Measurements from ENCODE around the gene CLPTM1.

The CLPTM1 gene

GRCh38 chr19:45027371-45027770 lies 72.2 kb downstream of the CLPTM1 start:
- H3K27ac ChIP-seq (ENCODE audit: low read length), result no peak overlapping the region
- no peaks in the 10 kb centered on the region for H4K20me1 ChIP-seq (ENCODE audit: insufficient read depth, low read length)
- no peaks in the 10 kb centered on the region for H3K27me3 ChIP-seq (ENCODE audit: insufficient read depth, low read length, poor library complexity)
- H3K9ac ChIP-seq (ENCODE audit: low read depth, low read length), result no peak overlapping the region
- DNase-seq, result no peak
- no peaks in the 10 kb centered on the region for H3K9me3 ChIP-seq (ENCODE audit: insufficient read depth, low read length, severe bottlenecking)
- no peak overlapping the region for H3K4me2 ChIP-seq (ENCODE audit: insufficient read depth, low read length)
- TF ChIP-seq CTCF (IDR thresholded peaks at IDR 0.05; ENCODE audit: borderline replicate concordance, extremely low read depth, low read length, poor library complexity, severe bottlenecking) (no peak), EZH2 (IDR thresholded peaks at IDR 0.05; ENCODE audit: borderline replicate concordance, low read depth, low read length, severe bottlenecking) (no peak)
- H3K4me3 ChIP-seq (ENCODE audit: low read depth in 1 of 2, low read length in 2 of 2), result no peak overlapping the region
- no peaks in the 10 kb centered on the region for H3K79me2 ChIP-seq (ENCODE audit: insufficient read depth, low read length)
- ATAC-seq (ENCODE audit: insufficient read depth, low read depth), result no peak
- no peaks in the 10 kb centered on the region; the same call in 1 of the 2 replicates for H3K36me3 ChIP-seq (ENCODE audit: insufficient read depth, low read length)
- H2AFZ ChIP-seq (ENCODE audit: low read depth, low read length), result no peak overlapping the region
- H3K4me1 ChIP-seq (ENCODE audit: insufficient read depth, low read length), result no peaks in the 10 kb centered on the region

- no peaks in the 10 kb centered on the region for H3K27me3 ChIP-seq (ENCODE audit: insufficient read depth, low read length, poor library complexity)
- no peak for TF ChIP-seq EZH2 (IDR thresholded peaks at IDR 0.05; ENCODE audit: borderline replicate concordance, low read depth, low read length, severe bottlenecking)
- TF ChIP-seq CTCF (IDR thresholded peaks at IDR 0.05; ENCODE audit: borderline replicate concordance, extremely low read depth, low read length, poor library complexity, severe bottlenecking), result no peak
- no peaks in the 10 kb centered on the region for H3K4me1 ChIP-seq (ENCODE audit: insufficient read depth, low read length)
- ATAC-seq (ENCODE audit: insufficient read depth, low read depth), result no peak
- H3K36me3 ChIP-seq (ENCODE audit: insufficient read depth, low read length), result no peaks in the 10 kb centered on the region; the same call in 1 of the 2 replicates
- no peak overlapping the region for H3K9ac ChIP-seq (ENCODE audit: low read depth, low read length)
- no peak overlapping the region for H3K4me3 ChIP-seq (ENCODE audit: low read depth in 1 of 2, low read length in 2 of 2)
- no peak overlapping the region for H2AFZ ChIP-seq (ENCODE audit: low read depth, low read length)
- no peak overlapping the region for H3K27ac ChIP-seq (ENCODE audit: low read length)
- H3K79me2 ChIP-seq (ENCODE audit: insufficient read depth, low read length), result no peaks in the 10 kb centered on the region
- H3K4me2 ChIP-seq (ENCODE audit: insufficient read depth, low read length), result no peak overlapping the region
- H3K9me3 ChIP-seq (ENCODE audit: insufficient read depth, low read length, severe bottlenecking), result no peaks in the 10 kb centered on the region
- no peaks in the 10 kb centered on the region for H4K20me1 ChIP-seq (ENCODE audit: insufficient read depth, low read length)
- DNase-seq, result no peak
These were observed 75.6 kb downstream of the CLPTM1 start for GRCh38 chr19:45030825-45031224.

GRCh38 chr19:45032421-45032820 lies 77.2 kb downstream of the CLPTM1 start:
- Histone ChIP-seq H2AFZ (ENCODE audit: low read depth, low read length) (no peak overlapping the region), H3K4me2 (ENCODE audit: insufficient read depth, low read length) (no peak overlapping the region), H3K9ac (ENCODE audit: low read depth, low read length) (no peak overlapping the region), H3K9me3 (ENCODE audit: insufficient read depth, low read length, severe bottlenecking) (no peaks in the 10 kb centered on the region), H4K20me1 (ENCODE audit: insufficient read depth, low read length) (no peaks in the 10 kb centered on the region), H3K79me2 (ENCODE audit: insufficient read depth, low read length) (no peaks in the 10 kb centered on the region), H3K27ac (ENCODE audit: low read length) (no peak overlapping the region), H3K4me3 (ENCODE audit: low read depth in 1 of 2, low read length in 2 of 2) (no peak overlapping the region), H3K36me3 (ENCODE audit: insufficient read depth, low read length) (no peaks in the 10 kb centered on the region; the same call in 1 of the 2 replicates), H3K27me3 (ENCODE audit: insufficient read depth, low read length, poor library complexity) (no peaks in the 10 kb centered on the region), H3K4me1 (ENCODE audit: insufficient read depth, low read length) (no peaks in the 10 kb centered on the region)
- ATAC-seq (ENCODE audit: insufficient read depth, low read depth) (no peak), DNase-seq (no peak)
- TF ChIP-seq CTCF (IDR thresholded peaks at IDR 0.05; ENCODE audit: borderline replicate concordance, extremely low read depth, low read length, poor library complexity, severe bottlenecking) (no peak), EZH2 (IDR thresholded peaks at IDR 0.05; ENCODE audit: borderline replicate concordance, low read depth, low read length, severe bottlenecking) (no peak)

- Histone ChIP-seq H3K27me3 (ENCODE audit: insufficient read depth, low read length, poor library complexity) (no peaks in the 10 kb centered on the region), H3K9me3 (ENCODE audit: insufficient read depth, low read length, severe bottlenecking) (no peaks in the 10 kb centered on the region), H4K20me1 (ENCODE audit: insufficient read depth, low read length) (peaks cover 15% of the 10 kb centered on the region), H3K36me3 (ENCODE audit: insufficient read depth, low read length) (peaks cover 14% of the 10 kb centered on the region), H3K9ac (ENCODE audit: low read depth, low read length) (no peak overlapping the region), H3K27ac (ENCODE audit: low read length) (no peak overlapping the region), H2AFZ (ENCODE audit: low read depth, low read length) (no peak overlapping the region), H3K4me3 (ENCODE audit: low read depth in 1 of 2, low read length in 2 of 2) (no peak overlapping the region), H3K79me2 (ENCODE audit: insufficient read depth, low read length) (peaks cover 20% of the 10 kb centered on the region), H3K4me1 (ENCODE audit: insufficient read depth, low read length) (peaks cover 21% of the 10 kb centered on the region), H3K4me2 (ENCODE audit: insufficient read depth, low read length) (no peak overlapping the region)
- no peak for ATAC-seq (ENCODE audit: insufficient read depth, low read depth)
- TF ChIP-seq CTCF (IDR thresholded peaks at IDR 0.05; ENCODE audit: borderline replicate concordance, extremely low read depth, low read length, poor library complexity, severe bottlenecking), result no peak
- no peak for TF ChIP-seq EZH2 (IDR thresholded peaks at IDR 0.05; ENCODE audit: borderline replicate concordance, low read depth, low read length, severe bottlenecking)
- DNase-seq, result no peak
These were observed 80.6 kb downstream of the CLPTM1 start for GRCh38 chr19:45035755-45036154.

All from DND-41 (cell line).